Activated naive CD4-positive, alpha-beta T cell treated with anti-CD3 and anti-CD28 coated beads, Interleukin-2, amount 50 U/mL, for 24 hours (primary cell): Measurements from ENCODE around the gene OR2T12.
"Not testable (repeated sequence)": the region's sequence is repeated elsewhere in the genome, so short reads cannot be mapped to it uniquely, and the experiment has no call there.

Experiments
- H3K27ac Mint-ChIP-seq: one replicate; pipeline ENCODE4 v1.8.0; 2021; ENCODE audit warnings: mild to moderate bottlenecking, mixed read lengths
- H3K27me3 Mint-ChIP-seq: one replicate; pipeline ENCODE4 v1.8.0; 2021; ENCODE audit warnings: mixed read lengths
- H3K36me3 Mint-ChIP-seq: one replicate; pipeline ENCODE4 v1.8.0; 2021; ENCODE audit warnings: mixed read lengths
- H3K4me1 Mint-ChIP-seq: one replicate; pipeline ENCODE4 v1.8.0; 2021; ENCODE audit warnings: mixed read lengths
- H3K4me3 Mint-ChIP-seq: one replicate; pipeline ENCODE4 v1.8.0; 2021; ENCODE audit warnings: mild to moderate bottlenecking, mixed read lengths
- H3K9me3 Mint-ChIP-seq: one replicate; pipeline ENCODE4 v1.8.0; 2021; ENCODE audit warnings: mixed read lengths

The OR2T12 gene, protein sequence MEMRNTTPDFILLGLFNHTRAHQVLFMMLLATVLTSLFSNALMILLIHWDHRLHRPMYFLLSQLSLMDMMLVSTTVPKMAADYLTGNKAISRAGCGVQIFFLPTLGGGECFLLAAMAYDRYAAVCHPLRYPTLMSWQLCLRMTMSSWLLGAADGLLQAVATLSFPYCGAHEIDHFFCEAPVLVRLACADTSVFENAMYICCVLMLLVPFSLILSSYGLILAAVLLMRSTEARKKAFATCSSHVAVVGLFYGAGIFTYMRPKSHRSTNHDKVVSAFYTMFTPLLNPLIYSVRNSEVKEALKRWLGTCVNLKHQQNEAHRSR

DNA sequence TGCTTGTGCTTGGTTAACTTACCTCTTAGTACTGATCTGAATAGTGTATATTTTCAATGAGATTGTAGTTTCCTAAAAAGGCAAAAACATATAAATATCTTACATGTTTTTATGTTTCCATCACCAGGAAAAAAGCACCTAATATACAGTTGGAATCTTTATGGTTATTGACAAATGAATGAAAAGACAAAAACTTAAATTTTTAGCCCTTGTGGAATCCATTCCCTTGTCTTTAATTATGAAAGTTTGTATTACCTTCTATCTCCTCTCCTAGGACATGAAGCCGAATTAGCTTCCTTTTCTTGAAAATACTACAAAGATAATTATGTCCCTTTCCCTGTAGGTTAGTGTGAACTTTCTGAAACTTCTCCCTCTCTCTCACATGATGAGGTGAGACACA, at the start of gene OR2T12:
TSS of gene OR2T12 (minus strand) at position 101 of the 400 bp plus-strand sequence. CDS start 7,846 bp downstream, outside the sequence.
- H3K4me3 Mint-ChIP-seq = no peak within 1 kb of the TSS
- no peak within 1 kb of the TSS for H3K27ac Mint-ChIP-seq
- H3K36me3 Mint-ChIP-seq = peaks cover 2% of the 10 kb centered on the region
- H3K9me3 Mint-ChIP-seq = no peaks in the 10 kb centered on the region
- no peaks in the 10 kb centered on the region for H3K27me3 Mint-ChIP-seq
- H3K4me1 Mint-ChIP-seq = no peaks in the 10 kb centered on the region

DNA sequence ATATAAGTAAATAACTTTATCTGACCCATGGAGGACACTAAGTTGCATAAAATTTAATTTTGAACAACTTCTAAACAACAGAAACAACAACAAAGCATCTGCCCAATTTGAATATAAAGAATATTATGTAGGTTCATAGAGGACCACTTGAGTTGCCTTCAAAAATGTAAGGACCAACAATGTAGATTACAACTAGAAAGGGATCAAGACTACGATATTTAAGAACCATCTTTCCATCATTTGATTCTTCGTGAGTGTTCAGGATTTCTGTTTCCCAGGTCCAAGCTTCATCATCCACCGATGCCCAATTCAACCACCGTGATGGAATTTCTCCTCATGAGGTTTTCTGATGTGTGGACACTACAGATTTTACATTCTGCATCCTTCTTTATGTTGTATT, 45.3 kb upstream of the OR2T12 start, which contains the start of gene OR14C36:
TSS of gene OR14C36 (plus strand) at position 301 of the 400 bp plus-strand sequence. CDS start at position 301, 0 bp downstream.
- Mint-ChIP-seq H3K27ac (no peak within 1 kb of the TSS), H3K4me1 (no peaks in the 10 kb centered on the region), H3K36me3 (no peaks in the 10 kb centered on the region), H3K27me3 (peaks cover 6% of the 10 kb centered on the region), H3K4me3 (no peak within 1 kb of the TSS), H3K9me3 (no peaks in the 10 kb centered on the region)

DNA sequence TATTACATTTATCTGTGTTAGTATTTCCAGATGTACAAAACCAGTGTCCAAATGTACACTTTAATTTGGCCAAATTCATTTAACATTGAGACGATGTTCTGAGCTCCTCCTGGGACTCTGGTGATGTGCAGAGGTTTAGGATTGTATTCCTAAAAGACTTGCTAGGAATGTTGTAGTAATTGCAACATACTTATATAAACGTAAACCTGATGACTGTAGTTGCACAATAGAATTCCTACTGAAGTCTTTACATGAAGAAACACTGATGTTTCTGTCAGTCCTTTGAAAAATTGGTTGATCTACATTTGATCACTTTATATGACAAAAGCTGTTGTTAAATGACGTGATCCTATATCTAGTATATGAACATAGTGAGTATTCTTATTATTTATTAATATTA, 40.2 kb upstream of the OR2T12 start:
- H3K27me3 Mint-ChIP-seq = peaks cover 3% of the 10 kb centered on the region
- H3K9me3 Mint-ChIP-seq = no peaks in the 10 kb centered on the region

DNA sequence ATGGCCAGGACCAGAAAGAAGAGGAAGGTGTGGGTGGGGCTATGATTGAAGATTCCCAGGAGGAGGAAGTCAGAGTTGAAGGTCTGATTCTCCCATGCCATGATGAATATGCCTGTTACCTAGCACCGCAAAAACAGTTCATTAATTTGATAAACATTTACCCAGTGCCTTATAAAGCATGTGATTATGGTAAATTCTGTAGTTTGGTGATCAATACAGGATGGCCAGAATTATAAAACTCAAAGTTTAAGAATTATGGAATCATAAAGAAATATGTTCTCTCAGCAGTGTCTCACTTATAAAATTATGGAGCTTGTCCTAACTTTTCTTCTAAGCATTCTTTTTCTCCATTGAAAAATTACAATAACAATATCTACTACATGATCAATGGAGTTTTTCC, 21.2 kb upstream of the OR2T12 start, which contains the start of gene OR2M7:
TSS of gene OR2M7 (minus strand) at position 101 of the 400 bp plus-strand sequence. CDS start at position 101, 0 bp downstream.
- H3K4me1 Mint-ChIP-seq = no peaks in the 10 kb centered on the region
- H3K27ac Mint-ChIP-seq = no peak within 1 kb of the TSS

More for the DNA sequence above, 40.2 kb upstream of the OR2T12 start:
- Mint-ChIP-seq H3K27ac (no peak overlapping the region), H3K4me1 (no peaks in the 10 kb centered on the region), H3K4me3 (no peak overlapping the region), H3K36me3 (no peaks in the 10 kb centered on the region)

DNA sequence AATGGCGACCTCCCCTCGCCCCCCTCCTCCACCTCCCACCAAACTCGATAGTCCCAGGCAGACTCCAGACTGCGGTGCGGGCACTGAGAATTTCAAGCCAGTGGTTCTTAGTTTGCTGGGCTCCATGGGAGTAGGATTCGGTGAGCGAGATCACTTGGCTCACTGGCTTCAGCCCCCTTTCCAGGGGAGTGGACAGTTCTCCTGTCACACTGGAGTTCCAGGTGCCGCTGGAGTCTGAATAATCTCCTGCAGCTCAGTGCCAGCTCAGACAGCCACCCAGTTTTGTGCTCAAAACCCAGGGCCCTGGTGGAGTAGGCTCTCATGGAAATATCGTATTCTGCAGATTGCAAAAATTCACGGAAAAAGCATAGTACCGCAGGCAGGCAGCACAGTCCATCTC, 13.6 kb upstream of the OR2T12 start:
- Mint-ChIP-seq H3K9me3 (peaks cover 25% of the 10 kb centered on the region), H3K36me3 (peaks cover 4% of the 10 kb centered on the region), H3K27me3 (peaks cover 25% of the 10 kb centered on the region), H3K27ac (no peak overlapping the region), H3K4me1 (no peaks in the 10 kb centered on the region), H3K4me3 (no peak overlapping the region)

More for the DNA sequence above, 21.2 kb upstream of the OR2T12 start, which contains the start of gene OR2M7:
- Mint-ChIP-seq H3K9me3 (peaks cover 5% of the 10 kb centered on the region), H3K4me3 (no peak within 1 kb of the TSS), H3K27me3 (peaks cover 14% of the 10 kb centered on the region), H3K36me3 (no peaks in the 10 kb centered on the region)

DNA sequence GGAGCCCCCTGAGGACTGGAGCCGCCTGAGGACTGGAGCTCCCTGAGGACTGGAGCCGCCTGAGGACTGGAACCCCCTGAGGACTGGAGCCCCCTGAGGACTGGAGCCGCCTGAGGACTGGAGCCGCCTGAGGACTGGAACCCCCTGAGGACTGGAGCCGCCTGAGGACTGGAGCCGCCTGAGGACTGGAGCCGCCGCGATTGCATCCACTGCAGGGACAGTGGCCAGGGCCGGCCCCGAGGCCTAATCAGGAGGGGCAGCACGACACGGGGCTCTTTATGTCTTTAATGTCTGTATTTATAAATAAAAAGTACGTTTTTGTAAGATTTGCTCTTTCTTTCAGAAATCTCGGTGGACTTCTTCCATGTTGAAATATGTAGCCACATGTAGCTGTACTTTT, 3.5 kb upstream of the OR2T12 start:
- H3K9me3 Mint-ChIP-seq, H3K4me1 Mint-ChIP-seq, H3K4me3 Mint-ChIP-seq, H3K27me3 Mint-ChIP-seq, H3K27ac Mint-ChIP-seq, H3K36me3 Mint-ChIP-seq: not testable (repeated sequence)

DNA sequence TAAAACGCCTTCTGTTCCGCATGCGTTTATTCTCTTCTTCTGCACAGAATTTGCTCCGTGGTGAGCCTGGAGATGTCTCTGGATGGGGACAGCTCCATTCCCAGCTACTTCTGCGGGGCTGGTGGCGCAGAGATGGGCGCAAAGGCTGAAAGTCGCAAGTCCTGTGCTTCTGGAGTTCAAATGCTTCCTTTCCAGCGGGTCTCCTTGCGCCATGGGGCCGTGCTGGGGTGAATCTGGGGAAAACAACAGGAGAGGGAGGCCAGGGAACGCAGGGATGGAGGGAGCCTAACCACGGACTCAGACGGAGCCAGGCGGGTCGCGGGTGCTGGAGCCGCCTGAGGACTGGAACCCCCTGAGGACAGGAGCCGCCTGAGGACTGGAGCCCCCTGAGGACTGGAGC, 2.9 kb upstream of the OR2T12 start:
- Mint-ChIP-seq H3K4me3 (no peak overlapping the region), H3K36me3 (no peaks in the 10 kb centered on the region), H3K27ac (no peak overlapping the region), H3K9me3 (no peaks in the 10 kb centered on the region), H3K4me1 (no peaks in the 10 kb centered on the region), H3K27me3 (no peaks in the 10 kb centered on the region)

DNA sequence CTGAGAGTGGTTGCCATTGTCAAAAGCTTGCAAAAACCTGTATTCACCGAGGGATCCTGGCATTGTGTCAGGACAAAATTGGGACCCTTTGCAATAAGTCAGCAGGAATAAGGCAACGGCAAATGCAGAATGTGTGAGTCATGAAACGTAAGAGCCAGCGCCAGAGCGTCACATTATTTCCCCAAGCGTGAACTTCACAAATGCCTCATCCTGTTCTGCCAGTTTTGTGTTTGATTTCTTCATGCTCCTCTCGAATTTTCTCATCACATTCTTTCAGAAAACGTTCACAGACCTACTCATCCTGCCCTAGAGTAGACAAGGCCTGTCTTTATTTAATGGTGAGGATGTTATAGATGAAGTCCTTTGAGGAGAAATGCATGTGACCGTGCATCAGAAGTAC, 2.4 kb upstream of the OR2T12 start:
- not testable (repeated sequence) for H3K4me1 Mint-ChIP-seq, H3K27me3 Mint-ChIP-seq, H3K36me3 Mint-ChIP-seq, H3K9me3 Mint-ChIP-seq, H3K27ac Mint-ChIP-seq, H3K4me3 Mint-ChIP-seq

DNA sequence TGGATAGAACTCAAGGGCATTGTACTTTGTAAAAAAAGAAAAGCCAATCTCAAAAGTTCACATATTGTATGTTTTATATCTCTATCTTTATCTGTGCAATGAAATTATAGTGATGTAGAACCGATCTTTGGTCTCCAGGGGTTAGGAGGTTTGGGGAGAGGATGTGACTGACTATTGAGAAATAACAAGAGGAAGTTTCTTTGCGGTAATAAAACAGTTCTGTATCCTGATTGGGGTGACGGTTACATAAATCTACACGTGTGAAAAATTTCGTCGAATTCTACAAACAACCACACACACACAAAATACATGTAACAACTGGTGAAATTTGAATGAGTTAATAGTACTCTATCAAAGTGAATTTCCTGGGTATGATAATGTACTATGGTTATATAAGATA, 14.8 kb downstream of the OR2T12 start:
- Mint-ChIP-seq H3K9me3 (peaks cover 6% of the 10 kb centered on the region), H3K27ac (no peak overlapping the region), H3K27me3 (peaks cover 8% of the 10 kb centered on the region), H3K36me3 (no peaks in the 10 kb centered on the region), H3K4me1 (no peaks in the 10 kb centered on the region), H3K4me3 (no peak overlapping the region)

DNA sequence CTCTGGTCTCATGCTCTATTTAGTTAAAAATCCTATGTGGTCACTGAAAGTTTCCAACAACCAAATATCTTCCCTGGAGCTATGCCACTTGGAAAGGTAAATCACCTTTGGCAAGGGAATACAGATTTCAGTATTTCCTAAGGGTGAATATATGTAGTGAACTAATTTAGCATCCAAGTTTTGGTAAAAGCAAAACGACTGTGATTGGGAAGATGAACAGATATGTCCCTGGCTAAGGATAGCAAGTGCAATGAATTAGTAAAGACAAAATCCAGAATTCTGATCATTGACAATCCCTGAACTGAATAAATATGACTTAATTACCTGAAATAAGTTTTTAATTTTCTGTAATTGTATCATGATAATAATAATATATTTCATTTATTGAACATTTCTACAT, 25.3 kb downstream of the OR2T12 start, which contains the start of gene OR2T33:
TSS of gene OR2T33 (minus strand) at position 101 of the 400 bp plus-strand sequence. CDS start 4,162 bp downstream, outside the sequence.
- Mint-ChIP-seq H3K4me1 (no peaks in the 10 kb centered on the region), H3K36me3 (no peaks in the 10 kb centered on the region), H3K9me3 (no peaks in the 10 kb centered on the region), H3K27ac (no peak within 1 kb of the TSS), H3K4me3 (no peak within 1 kb of the TSS), H3K27me3 (no peaks in the 10 kb centered on the region)

DNA sequence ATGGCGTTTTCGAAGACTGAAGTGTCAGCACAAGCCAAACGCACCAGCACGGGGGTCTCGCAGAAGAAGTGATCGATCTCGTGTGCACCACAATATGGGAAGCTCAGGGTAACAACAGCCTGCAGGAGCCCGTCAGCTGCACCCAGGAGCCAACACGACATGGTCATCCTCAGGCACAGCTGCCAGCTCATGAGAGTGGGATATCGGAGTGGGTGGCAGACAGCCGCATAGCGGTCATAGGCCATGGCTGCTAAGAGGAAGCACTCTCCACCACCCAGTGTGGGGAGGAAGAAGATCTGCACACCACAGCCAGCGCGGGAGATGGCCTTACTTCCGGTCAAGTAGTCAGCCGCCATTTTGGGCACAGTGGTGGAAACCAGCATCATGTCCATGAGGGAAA, 30.0 kb downstream of the OR2T12 start:
- not testable (repeated sequence) for H3K9me3 Mint-ChIP-seq, H3K4me1 Mint-ChIP-seq, H3K27ac Mint-ChIP-seq, H3K36me3 Mint-ChIP-seq, H3K27me3 Mint-ChIP-seq, H3K4me3 Mint-ChIP-seq

DNA sequence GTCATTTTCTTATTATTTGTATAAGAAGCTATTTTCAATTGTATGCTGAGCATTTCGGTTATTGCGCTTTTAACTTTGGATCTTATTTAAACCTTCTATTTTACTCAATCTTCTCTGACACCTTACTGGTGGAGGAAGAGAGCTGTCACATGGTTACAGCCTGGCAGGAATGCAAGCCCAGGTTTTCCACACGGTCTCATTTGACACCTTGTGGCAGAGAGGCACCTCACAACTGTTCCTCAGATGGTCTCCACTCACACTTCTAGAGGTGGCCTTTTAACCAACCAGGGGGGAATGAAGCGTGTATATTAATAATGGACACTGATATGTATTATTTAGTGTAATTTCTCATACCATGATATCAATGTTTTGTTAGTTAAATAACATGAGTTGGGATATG, 35.0 kb downstream of the OR2T12 start:
- no peak overlapping the region for H3K27ac Mint-ChIP-seq
- H3K27me3 Mint-ChIP-seq = peaks cover 8% of the 10 kb centered on the region
- no peaks in the 10 kb centered on the region for H3K36me3 Mint-ChIP-seq
- peaks cover 14% of the 10 kb centered on the region for H3K9me3 Mint-ChIP-seq
- H3K4me3 Mint-ChIP-seq = no peak overlapping the region
- no peaks in the 10 kb centered on the region for H3K4me1 Mint-ChIP-seq

DNA sequence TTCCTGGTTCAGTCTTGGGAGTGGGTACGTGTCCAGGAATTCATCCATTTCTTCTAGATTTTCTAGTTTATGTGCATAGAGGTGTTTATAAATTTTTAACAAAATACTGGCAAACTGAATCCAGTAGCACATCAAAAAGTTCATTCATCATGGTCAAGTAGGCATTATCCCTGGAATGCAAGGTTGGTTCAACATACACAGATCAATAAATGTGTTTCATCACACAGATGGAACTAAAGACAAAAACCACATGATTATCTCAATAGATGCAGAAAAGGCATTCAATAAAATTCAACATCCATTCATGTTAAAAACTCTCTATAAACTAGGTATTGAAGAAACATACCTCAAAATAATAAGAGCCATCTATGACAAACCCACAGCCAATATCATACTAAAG, 43.9 kb downstream of the OR2T12 start:
- not testable (repeated sequence) for H3K36me3 Mint-ChIP-seq, H3K27ac Mint-ChIP-seq, H3K4me1 Mint-ChIP-seq, H3K4me3 Mint-ChIP-seq, H3K27me3 Mint-ChIP-seq
- H3K9me3 Mint-ChIP-seq = peaks cover 18% of the 10 kb centered on the region

DNA sequence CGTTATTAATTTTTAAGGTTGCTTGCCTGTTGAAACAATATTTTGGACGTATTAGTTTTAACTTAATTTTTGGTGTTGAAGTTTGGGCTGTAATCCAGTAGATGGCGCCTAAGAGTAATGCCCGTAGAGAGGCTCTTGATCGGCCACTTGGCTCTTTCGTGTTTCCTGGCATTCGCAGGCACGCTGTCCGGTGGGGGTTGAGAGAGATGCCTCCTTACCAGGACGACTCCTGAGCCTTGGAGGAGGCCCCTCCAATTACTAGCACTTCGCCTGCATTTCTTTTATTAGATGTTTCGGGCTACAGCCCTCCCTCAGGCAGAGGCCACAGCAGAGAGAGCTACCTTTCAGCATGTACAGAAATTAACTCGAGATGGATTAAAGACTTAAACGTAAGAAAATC, 60.0 kb downstream of the OR2T12 start:
- Mint-ChIP-seq H3K27ac (no peak overlapping the region), H3K4me3 (no peak overlapping the region), H3K36me3 (no peaks in the 10 kb centered on the region), H3K27me3 (peaks cover 16% of the 10 kb centered on the region), H3K4me1 (peaks cover 3% of the 10 kb centered on the region), H3K9me3 (no peaks in the 10 kb centered on the region)
